Measurements from ENCODE around the gene PURB.
"Not testable (repeated sequence)": the region's sequence is repeated elsewhere in the genome, so short reads cannot be mapped to it uniquely, and the experiment has no call there.

PURB gene

DNA sequence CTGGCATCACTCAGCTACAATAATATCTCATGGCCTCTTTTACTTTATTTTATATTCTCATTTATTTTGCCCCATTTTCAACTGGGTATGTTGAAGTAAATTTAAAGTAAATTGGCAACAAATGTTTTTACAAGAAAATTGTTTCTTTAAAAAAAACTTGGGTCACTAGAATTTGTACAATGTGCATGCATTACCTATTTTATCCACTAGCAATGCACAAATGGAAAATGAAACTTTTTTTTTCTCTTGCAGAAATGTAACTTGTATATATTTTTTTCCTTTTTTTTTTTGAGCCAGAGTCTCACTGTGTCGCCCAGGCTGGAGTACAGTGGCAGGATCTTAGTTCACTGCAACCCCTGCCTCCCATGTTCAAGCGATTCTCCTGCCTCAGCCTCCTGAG lies 27.2 kb downstream of the PURB start:
- no peak for DNase-seq

DNA sequence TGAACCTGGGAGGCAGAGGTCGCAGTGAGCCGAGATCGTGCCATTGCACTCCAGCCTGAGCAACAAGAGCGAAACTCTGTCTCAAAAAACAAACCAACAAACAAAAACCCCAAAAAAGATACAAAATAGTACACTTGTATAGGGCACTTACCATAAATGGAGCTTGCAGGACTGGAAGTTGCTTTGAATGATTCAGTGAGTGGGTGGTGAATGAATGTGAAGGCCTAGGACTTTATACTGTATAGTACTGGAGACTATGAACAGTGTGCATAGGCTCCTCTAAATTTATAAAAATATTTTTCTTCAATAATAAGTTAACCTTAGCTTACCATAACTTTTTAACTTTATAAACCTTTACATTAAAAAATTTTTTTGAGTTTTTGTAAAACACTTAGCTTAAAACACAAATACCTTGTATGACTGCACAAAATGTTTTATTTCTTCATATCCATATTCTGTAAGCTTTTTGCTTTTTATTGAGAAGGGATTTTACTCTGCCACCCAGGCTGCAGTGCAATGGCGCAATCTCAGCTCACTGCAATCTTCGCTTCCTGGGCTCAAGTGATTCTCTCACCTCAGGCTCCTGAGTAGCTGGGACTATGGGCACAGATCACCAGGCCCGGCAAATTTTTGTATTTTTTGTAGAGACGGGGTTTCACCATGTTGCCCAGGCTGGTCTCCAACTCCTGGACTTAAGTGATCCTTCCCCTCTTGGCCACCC lies 30.5 kb downstream of the PURB start:
- no peak for DNase-seq

DNA sequence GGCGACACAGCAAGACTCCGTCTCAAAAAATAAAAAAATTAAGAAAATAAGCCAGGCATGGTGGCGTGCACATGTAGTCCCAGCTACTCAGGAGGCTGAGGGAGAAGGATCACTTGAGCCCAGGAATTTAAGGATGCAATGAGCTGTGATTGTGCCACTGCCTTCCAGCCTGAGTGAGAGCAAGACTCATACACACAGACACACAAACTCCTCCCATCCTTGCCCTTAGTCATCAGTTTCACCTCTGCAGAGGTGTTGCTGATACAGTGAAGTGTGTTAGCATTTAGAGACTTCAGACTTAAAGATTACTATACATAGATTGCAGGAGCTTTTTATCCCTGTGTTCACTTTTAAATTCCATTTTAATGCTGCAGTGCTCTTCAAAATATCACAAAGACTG lies 31.9 kb downstream of the PURB start:
- DNase-seq: no peak

DNA sequence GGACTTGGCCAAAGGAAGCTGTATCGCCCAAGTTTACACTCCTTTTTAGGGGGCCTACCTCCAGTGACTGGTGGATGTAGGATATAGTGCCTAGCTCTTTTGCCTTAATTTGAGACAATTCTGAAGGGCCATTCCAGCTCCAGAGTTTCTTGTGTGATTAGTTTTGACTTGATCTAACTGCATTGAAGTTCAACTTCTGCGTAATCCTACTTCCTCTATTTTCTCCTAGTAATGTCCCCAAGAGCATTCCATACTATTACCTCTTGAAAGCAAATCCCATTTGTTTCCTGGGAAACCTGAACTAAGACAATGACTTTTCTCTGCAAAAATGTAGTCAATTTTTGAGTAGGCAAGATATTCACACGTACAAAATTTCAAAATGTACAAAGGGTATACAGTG lies 32.7 kb downstream of the PURB start:
- DNase-seq: no peak

DNA sequence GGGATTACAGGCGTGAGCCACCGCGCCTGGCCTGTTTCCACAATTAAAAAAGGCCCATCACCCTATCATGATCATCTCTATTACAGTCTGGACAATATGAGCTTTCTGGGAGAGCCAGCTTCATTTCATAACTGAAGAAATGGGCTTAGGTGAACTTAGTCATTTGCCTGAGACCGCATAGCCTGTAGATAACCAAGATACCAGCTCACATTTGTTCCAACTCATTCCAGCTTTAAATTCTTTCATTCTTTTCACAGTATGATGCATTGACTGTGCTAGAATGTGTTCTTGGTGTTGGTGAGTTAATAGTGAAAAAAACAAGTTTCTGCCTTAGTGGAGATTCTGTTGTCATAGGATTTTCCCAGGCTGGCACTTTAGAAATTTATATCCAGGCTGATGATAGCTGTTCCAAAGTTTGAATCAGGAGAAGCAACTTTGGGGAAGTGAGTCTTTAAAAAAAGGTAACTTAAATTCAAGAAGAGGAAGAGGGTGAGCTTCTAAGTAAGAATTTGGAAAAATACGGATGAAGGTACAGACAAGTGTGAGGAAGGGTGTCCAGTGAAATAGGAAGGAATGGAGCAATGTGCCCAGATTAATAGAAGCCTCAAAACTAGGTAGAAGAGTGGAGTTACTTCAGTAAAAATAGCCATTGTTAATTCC lies 35.3 kb downstream of the PURB start:
- DNase-seq: no peak

DNA sequence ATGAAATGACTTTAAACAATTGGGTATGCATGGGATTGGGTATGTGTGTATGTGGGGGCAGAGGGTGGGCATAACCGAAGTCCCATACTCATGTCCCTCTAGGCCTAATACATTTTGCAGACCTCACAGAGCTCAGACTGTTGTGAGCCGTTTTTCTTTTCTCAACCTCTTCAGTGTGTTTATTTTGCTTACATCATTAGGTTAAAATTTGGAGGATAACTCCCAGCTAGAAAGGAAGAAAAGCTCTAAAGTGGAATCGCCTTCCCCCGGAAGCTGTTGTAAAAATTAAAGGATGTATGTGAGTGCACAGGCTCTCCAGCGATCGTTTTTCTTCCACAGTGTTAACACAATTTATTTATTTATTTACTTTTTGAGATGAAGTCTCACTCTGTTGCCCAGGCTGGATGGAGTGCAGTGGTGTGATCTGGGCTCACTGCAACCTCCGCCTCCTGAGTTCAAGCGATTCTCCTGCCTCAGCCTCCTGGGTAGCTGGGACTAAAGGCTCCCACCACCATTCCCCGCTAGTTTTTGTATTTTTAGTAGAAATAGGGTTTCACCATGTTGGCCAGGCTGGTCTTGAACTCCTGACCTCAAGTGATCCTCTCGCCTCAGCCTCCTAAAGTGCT lies 36.0 kb downstream of the PURB start:
- peak; percentile 18 for DNase-seq

DNA sequence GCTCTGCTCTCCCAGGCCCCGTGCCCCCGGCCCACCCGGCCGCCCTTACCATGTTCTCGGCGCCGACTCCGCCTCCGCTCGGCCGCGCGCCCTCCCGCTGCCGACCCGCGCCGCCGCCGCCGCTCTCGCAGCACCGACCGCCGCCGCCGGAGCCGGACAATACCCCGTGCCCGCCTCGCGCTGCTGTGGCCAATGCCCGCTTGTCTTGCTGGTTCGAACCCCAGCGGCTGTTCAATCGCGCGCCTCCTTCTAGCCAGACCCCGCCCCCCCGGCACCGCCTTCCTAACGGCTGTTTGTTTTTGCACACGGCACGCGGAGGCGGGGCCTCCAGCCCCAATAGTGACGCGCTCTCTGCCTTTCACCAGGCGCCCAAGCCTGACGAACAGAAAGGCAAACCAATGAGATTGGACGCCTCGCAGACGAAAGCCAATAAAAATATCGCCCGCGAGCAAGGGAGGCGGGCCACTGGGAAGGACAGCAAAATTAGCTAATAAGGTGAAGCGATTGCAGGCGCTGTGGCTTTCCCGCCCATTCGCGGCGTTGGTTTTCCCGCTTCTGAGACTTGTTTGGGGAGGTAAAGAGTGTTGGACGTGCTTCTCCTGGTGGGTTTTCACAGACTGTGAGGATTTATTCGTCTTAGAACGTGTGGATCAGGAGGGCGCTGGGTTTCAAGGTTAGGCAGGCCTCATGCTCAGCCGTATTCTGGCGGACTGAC lies 37.3 kb downstream of the PURB start, which contains the start of gene H2AZ2:
TSS of gene H2AZ2 (minus strand) at position 168 of the 715 bp plus-strand sequence. CDS start at position 52, 116 bp downstream.
- DNase-seq: peak; percentile 96

DNA sequence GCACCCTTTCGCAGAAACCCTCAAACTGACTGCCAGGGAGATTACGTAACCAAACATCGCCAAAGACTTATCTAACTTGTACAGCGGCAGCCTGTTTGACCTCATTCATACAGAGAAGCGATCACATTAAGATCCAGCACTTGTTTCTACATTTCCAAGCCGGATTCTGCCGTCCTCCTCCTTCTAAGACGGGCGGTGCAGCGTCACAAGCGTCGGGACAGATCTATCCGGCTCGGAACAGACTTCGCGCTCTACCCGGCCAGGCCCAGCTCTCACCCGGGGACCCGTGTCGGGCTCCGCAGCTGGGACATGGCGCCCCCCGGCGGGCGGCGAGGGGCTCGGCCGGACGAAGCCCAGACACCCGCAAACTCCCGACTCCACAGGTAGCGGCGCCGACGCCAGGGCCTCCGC lies 37.8 kb downstream of the PURB start:
- DNase-seq: peak; percentile 90

DNA sequence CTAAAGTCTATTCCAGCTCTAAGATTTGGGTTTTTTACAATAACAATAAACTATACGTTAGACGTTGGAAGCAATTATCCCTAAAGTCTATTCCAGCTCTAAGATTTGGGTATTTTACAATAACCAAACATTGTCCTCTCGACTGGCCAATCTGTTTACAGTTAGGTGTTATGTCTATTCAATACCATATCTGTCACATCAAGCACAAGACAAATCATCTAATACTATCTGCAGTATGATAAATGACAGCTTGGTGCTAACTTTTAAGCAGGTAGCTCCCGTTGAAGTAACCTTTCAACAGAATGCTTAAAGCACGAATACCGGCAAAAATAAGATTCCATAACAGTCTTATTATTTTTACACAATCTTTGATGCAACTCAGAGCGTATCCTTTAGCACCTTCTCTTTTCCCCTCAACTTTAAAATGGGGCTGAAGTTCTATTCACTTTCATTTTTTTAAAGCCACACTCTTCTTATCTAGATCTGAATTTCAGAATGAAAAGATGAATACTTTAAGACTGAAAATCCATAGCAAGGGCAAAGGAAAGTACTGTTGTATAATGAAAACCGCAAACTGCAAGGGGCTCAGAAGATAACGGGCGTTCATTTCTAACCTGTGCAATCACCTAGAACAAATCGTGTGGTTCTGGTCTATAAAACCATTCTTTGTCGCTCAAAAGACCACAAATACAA lies 38.4 kb downstream of the PURB start:
- no peak for DNase-seq

DNA sequence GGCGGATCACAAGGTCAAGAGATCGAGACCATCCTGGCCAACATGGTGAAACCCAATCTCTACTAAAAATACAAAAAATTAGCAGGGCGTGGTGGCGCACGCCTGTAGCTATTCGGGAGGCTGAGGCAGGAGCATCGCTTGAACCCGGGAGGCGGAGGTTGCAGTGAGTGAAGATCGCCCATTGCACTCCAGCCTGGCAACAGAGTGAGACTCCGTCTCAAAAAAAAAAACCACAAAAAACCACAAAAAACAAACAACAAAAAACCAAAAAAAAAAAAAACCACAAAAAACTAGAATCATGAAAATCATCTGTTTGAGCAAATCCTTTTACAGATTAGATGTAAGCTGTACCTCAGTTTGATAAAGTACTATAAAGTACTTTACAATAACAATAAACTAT lies 38.9 kb downstream of the PURB start:
- DNase-seq: not testable (repeated sequence)

DNA sequence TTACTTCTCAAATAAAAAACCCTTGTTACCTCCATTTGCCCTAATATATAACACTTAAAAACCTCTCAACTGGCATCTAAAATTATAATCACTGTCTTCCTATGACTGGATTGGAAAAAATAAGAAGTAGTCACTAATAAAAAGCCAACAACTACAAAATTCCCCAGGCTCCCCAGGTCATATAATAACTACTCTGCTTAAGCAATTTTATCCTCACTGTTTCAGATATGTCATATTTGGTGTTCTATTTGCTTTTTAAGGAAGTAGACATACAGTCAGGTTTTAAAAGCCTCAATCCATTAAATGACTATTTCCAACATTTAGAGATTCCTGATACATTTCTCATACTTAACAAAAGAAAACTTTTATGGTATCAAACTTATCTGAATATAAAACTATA lies 39.9 kb downstream of the PURB start:
- no peak for DNase-seq

DNA sequence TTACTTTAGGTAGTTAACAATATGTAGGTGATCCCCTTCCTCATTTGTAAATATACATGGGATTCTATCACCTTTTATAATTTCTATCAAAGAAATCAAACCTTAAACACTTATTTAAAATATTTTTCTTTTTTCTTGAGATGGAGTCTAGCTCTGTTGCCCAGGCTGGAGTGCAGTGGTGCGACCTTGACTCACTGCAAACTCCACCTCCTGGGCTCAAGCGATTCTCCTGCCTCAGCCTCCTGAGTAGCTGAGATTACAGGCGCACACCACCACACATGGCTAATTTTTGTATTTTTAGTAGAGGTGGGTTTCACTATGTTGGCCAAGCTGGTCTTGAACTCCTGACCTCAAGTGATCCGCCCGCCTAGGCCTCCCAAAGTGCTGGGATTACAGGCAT lies 41.9 kb downstream of the PURB start:
- DNase-seq: not testable (repeated sequence)

DNA sequence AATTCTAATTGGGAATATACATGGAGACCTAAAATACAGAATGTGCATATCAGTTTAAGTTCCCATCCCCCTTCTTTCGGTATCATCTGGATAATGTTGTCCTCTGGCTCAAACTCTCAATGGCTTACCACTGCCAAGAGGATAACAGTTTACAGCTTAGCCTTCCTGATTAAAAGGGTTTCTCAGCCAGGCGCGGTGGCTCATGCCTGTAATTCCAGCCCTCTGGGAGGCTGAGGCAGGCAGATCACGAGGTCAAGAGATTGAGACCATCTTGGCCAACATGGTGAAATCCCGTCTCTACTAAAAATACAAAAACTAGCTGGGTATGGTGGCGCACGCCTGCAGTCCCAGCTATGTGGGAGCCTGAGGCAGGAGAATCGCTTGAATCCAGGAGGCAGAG lies 42.7 kb downstream of the PURB start:
- DNase-seq: not testable (repeated sequence)

DNA sequence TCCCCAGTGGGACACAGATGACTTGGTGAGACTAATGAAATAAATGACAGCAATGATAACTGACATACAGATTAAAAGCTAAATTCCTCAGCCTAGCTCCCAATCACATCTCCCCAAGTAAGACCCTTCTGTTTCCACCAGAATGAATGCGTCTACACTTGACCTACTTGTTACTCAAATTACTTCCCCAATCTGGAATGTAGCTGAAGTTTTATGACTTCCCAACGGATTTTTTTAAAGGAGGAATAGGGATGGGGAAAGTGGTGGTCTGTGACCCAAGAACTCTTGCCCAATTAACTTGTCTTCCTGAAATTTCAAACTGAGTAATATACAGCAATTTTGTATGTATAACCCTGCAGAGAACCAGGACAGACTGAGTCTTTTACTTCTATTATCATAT lies 46.6 kb downstream of the PURB start:
- no peak for DNase-seq

DNA sequence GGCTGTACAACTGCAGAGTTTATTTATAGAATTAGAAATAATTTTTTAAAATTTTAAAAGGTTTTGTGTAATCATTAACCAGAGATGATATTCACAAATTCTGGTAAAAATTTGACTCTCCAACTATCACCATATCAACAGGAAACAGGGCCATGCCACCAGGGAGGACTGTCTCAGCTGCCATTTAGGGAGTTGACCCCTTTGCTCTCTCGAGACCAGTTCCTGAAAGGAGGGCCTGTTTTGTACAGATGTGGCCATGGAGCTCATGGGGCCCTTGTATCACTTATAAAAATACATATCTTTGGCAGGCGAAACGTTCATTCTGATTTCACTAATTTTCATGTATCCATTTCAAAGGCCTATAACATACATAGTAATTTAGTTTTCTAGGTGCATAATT lies 57.8 kb downstream of the PURB start:
- no peak for DNase-seq
